Progenitor cell of endocrine pancreas (in vitro differentiated cells): ENCODE data around the gene CMYA5. TPM values are rescaled to one million over a fixed set of nuclear protein-coding genes. Genes with fewer than 3 reads are reported as not detected.

Experiments used
- DNase-seq: peaks from one replicate; pipeline ENCODE4 v3.0.0; 2021; ENCODE audit warnings: low spot score; ENCODE audit not compliant: unreplicated experiment
- H3K27ac Mint-ChIP-seq: 2 replicates; pipeline ENCODE4 v1.8.0; 2021; ENCODE audit warnings: mild to moderate bottlenecking, moderate library complexity, mixed read lengths
- H3K27me3 Mint-ChIP-seq: 2 replicates; pipeline ENCODE4 v1.8.0; 2021; ENCODE audit warnings: mixed read lengths
- H3K36me3 Mint-ChIP-seq: 2 replicates; pipeline ENCODE4 v1.8.0; 2022; ENCODE audit warnings: mixed read lengths; ENCODE audit not compliant: insufficient read depth
- H3K4me1 Mint-ChIP-seq: 2 replicates; pipeline ENCODE4 v1.8.0; 2021; ENCODE audit warnings: low read depth, mixed read lengths
- H3K4me3 Mint-ChIP-seq: 2 replicates; pipeline ENCODE4 v1.8.0; 2021; ENCODE audit warnings: low read depth, mild to moderate bottlenecking, moderate library complexity, mixed read lengths
- H3K9me3 Mint-ChIP-seq: 2 replicates; pipeline ENCODE4 v1.8.0; 2021; ENCODE audit warnings: low read depth, mixed read lengths
- total RNA-seq: library from RNA; stranded (reverse); gene quantifications from 2 replicates; pipeline ENCODE4 v1.2.1, GENCODE V29; 2021
- TF ChIP-seq, protein P1 (sequence below): fragments of 200-600 bp; sonication (generic); IDR thresholded peaks from one replicate; pipeline ENCODE4 v1.5.0; 2021; ENCODE audit warnings: antibody characterized with exemption, mild to moderate bottlenecking; ENCODE audit not compliant: unreplicated experiment

CMYA5 gene
- total RNA-seq, 1 donor from 2014 or later, result 1.1 TPM

GRCh38 chr5:79846198-79846521 lies 156.5 kb downstream of the CMYA5 start:
- DNase-seq, result no peak
- H3K36me3 Mint-ChIP-seq, result no peaks in the 10 kb centered on the region
- H3K27me3 Mint-ChIP-seq, result peaks cover 8% of the 10 kb centered on the region
- H3K27ac Mint-ChIP-seq, result no peak overlapping the region
- H3K4me1 Mint-ChIP-seq, result no peaks in the 10 kb centered on the region
- no peaks in the 10 kb centered on the region for H3K9me3 Mint-ChIP-seq
- TF ChIP-seq, protein P1, sequence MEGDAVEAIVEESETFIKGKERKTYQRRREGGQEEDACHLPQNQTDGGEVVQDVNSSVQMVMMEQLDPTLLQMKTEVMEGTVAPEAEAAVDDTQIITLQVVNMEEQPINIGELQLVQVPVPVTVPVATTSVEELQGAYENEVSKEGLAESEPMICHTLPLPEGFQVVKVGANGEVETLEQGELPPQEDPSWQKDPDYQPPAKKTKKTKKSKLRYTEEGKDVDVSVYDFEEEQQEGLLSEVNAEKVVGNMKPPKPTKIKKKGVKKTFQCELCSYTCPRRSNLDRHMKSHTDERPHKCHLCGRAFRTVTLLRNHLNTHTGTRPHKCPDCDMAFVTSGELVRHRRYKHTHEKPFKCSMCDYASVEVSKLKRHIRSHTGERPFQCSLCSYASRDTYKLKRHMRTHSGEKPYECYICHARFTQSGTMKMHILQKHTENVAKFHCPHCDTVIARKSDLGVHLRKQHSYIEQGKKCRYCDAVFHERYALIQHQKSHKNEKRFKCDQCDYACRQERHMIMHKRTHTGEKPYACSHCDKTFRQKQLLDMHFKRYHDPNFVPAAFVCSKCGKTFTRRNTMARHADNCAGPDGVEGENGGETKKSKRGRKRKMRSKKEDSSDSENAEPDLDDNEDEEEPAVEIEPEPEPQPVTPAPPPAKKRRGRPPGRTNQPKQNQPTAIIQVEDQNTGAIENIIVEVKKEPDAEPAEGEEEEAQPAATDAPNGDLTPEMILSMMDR, result no peak
- no peak overlapping the region for H3K4me3 Mint-ChIP-seq

DNA sequence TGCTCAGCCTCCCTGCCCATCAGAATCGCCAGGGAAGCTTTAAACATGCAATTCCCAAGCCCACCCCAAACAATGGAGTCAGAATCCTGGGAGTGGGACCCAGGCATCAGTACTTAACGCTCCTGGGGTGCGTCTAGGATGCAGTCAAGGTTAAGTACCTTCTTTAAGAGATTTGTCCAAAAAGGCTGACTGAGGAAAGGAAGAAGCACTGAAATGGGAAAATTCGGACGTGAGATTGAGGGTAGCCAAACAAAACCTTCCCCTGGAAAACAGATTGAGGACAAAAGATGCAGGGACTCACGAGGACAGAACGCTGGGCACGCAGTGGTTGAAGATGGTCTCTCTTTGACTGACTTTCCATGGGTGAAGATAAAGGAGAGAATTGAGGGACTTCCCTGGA lies 157.9 kb downstream of the CMYA5 start:
- DNase-seq, result no peak
- no peak overlapping the region for H3K4me3 Mint-ChIP-seq
- H3K27ac Mint-ChIP-seq, result no peak overlapping the region
- H3K9me3 Mint-ChIP-seq, result no peaks in the 10 kb centered on the region
- TF ChIP-seq, protein P1, result no peak
- H3K27me3 Mint-ChIP-seq, result peaks cover 13% of the 10 kb centered on the region
- no peaks in the 10 kb centered on the region for H3K4me1 Mint-ChIP-seq
- H3K36me3 Mint-ChIP-seq, result no peaks in the 10 kb centered on the region

GRCh38 chr5:79849061-79849460 lies 159.4 kb downstream of the CMYA5 start:
- TF ChIP-seq, protein P1, result no peak
- no peak overlapping the region for H3K4me3 Mint-ChIP-seq
- H3K27me3 Mint-ChIP-seq, result peaks cover 13% of the 10 kb centered on the region
- H3K4me1 Mint-ChIP-seq, result no peaks in the 10 kb centered on the region
- DNase-seq, result no peak
- H3K9me3 Mint-ChIP-seq, result no peaks in the 10 kb centered on the region
- H3K36me3 Mint-ChIP-seq, result no peaks in the 10 kb centered on the region
- no peak overlapping the region for H3K27ac Mint-ChIP-seq

Other genes starting within 250 kb of the CMYA5 start
- 22.3 and 29.3 TPM in 2 replicates for gene HOMER1, start 175.7 kb upstream of the CMYA5 start, total RNA-seq
- 74.1 and 77.1 TPM in 2 replicates for gene TENT2, start 77.4 kb upstream of the CMYA5 start, total RNA-seq